A673 (cell line): ENCODE measurements around the gene EIPR1. TPM values are rescaled to one million over a fixed set of nuclear protein-coding genes. Genes with fewer than 3 reads are reported as not detected.
"Not testable (repeated sequence)": the region's sequence is repeated elsewhere in the genome, so short reads cannot be mapped to it uniquely, and the experiment has no call there.

Experiments used
- BruUV-seq: library from RNA; stranded (reverse); fragments of 400-500 nt; replicated peaks from 2 replicates; lab custom pipeline; 2021; lab: Mats Ljungman, UMichigan
- CTCF ChIA-PET: fragments of 300-600 bp; sonication (Branson Sonifier 250); formaldehyde crosslinking; loops from one replicate; lab custom pipeline; 2022; ENCODE audit warnings: antibody characterized with exemption; lab: Charles Lee
- POLR2A ChIA-PET: fragments of 300-600 bp; sonication (Branson Sonifier 250); formaldehyde crosslinking; loops from one replicate; lab custom pipeline; 2022; ENCODE audit warnings: antibody characterized with exemption; ENCODE audit not compliant: low non-redundant PET; lab: Charles Lee
- DNase-seq: peaks from one replicate; pipeline ENCODE4 v3.0.0-alpha.2; 2015; ENCODE audit warnings: low spot score
- H3K27ac ChIP-seq: fragments of 200-600 bp; sonication (generic); 2 replicates; pipeline ENCODE4 v1.5.1; 2016; ENCODE audit warnings: mixed run types, low read depth, mild to moderate bottlenecking, mixed read lengths, antibody characterized with exemption, low read length; ENCODE audit not compliant: poor library complexity, severe bottlenecking
- H3K27me3 ChIP-seq: fragments of 200-600 bp; sonication (generic); replicated peaks from 2 replicates; pipeline ENCODE4 v1.6.1; 2017; ENCODE audit warnings: mixed run types, low read depth, mild to moderate bottlenecking, mixed read lengths, antibody characterized with exemption, low read length; ENCODE audit not compliant: insufficient read depth, poor library complexity
- H3K36me3 ChIP-seq: fragments of 200-600 bp; sonication (generic); 2 replicates; pipeline ENCODE4 v1.6.1; 2016; ENCODE audit warnings: mixed run types, mild to moderate bottlenecking, mixed read lengths, antibody characterized with exemption, low read length; ENCODE audit not compliant: insufficient read depth, poor library complexity, severe bottlenecking
- H3K4me1 ChIP-seq: fragments of 200-600 bp; sonication (generic); 2 replicates; pipeline ENCODE4 v1.6.1; 2017; ENCODE audit warnings: mixed run types, mild to moderate bottlenecking, mixed read lengths, antibody characterized with exemption, low read length; ENCODE audit not compliant: insufficient read depth, poor library complexity, severe bottlenecking
- H3K4me3 ChIP-seq: fragments of 200-600 bp; sonication (generic); 2 replicates; pipeline ENCODE4 v1.5.1; 2016; ENCODE audit warnings: low read depth, mixed run types, mild to moderate bottlenecking, mixed read lengths, low read length; ENCODE audit not compliant: poor library complexity, severe bottlenecking
- H3K9me3 ChIP-seq: fragments of 200-600 bp; sonication (generic); 2 replicates; pipeline ENCODE4 v1.6.1; 2016; ENCODE audit warnings: mixed run types, low read depth, mild to moderate bottlenecking, mixed read lengths, antibody characterized with exemption, low read length; ENCODE audit not compliant: poor library complexity, severe bottlenecking
- EZH2 ChIP-seq: fragments of 200-600 bp; sonication (generic); IDR thresholded peaks from 2 replicates; pipeline ENCODE4 v1.6.1; 2017; ENCODE audit warnings: borderline replicate concordance, low read depth, mild to moderate bottlenecking, mixed read lengths, antibody characterized with exemption, low read length; ENCODE audit not compliant: poor library complexity, severe bottlenecking
- intact Hi-C: fragments of 100-400 bp; cut with micrococcal nuclease; formaldehyde crosslinking; loops from one replicate; pipeline ENCODE4 v1.10.0; 2022; ENCODE audit not compliant: unreplicated experiment
- total RNA-seq: library from RNA; stranded (reverse); gene quantifications from 2 replicates; pipeline ENCODE4 v1.2.3, GENCODE V29; 2021
- TF ChIP-seq, protein P1 (sequence below): fragments of 300-800, 200-600 bp; sonication (generic); conservative IDR thresholded peaks from 2 replicates; pipeline ENCODE4 v1.5.1; 2017; ENCODE audit warnings: low read depth, mild to moderate bottlenecking, antibody characterized with exemption, low read length, moderate library complexity, mixed read lengths

The EIPR1 gene
- total RNA-seq, 1 experiment from 2014 or later, result 37.0 TPM

DNA sequence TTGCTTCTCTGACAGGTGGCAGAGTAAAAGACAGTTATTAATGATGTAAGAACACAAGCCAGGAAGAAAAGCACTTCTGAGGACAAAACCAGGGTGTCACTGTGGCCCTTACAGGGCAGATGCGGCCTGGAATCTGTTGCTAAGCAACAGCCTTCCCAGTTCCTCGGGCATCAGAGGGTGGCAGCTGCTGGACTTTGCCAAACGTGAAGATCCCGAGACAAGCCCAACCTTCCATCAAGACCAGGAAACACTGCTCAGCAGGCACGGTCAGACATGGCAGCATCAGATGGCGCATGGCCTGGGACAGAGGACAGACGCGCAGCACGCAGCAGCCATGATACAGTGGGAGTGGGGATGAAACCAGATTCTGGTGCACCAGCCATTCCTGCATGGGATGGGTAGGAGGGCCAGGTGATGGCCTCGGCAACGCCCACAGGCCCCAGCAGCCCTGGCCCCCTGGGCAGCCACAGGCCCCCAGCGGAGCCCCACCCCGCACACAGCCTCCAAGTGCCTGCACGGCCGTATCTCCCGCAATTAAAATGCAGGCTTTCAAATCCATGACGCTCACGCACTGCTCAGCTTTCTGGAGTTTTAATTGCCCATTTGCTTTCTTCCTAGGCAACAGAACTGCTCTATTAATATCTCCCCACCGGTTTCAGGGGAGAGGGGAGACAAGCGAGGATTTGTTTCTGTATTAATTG lies 89.0 kb downstream of the EIPR1 start:
- peak; percentile 70 for DNase-seq
- ChIA-PET POLR2A (interaction anchor here (0.7 kb wide), 1 partner anchor 122 kb away, joined by 4 read pairs; no protein-coding TSS in a partner anchor), CTCF (no interaction called here)
- no peaks in the 10 kb centered on the region for H3K27me3 ChIP-seq
- TF ChIP-seq, protein P1, sequence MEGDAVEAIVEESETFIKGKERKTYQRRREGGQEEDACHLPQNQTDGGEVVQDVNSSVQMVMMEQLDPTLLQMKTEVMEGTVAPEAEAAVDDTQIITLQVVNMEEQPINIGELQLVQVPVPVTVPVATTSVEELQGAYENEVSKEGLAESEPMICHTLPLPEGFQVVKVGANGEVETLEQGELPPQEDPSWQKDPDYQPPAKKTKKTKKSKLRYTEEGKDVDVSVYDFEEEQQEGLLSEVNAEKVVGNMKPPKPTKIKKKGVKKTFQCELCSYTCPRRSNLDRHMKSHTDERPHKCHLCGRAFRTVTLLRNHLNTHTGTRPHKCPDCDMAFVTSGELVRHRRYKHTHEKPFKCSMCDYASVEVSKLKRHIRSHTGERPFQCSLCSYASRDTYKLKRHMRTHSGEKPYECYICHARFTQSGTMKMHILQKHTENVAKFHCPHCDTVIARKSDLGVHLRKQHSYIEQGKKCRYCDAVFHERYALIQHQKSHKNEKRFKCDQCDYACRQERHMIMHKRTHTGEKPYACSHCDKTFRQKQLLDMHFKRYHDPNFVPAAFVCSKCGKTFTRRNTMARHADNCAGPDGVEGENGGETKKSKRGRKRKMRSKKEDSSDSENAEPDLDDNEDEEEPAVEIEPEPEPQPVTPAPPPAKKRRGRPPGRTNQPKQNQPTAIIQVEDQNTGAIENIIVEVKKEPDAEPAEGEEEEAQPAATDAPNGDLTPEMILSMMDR, result no peak
- no peak for TF ChIP-seq EZH2
- H3K4me1 ChIP-seq, result peaks cover 17% of the 10 kb centered on the region
- no peaks in the 10 kb centered on the region for H3K36me3 ChIP-seq
- peak overlapping the region; percentile 38 for H3K27ac ChIP-seq
- no peaks in the 10 kb centered on the region for H3K9me3 ChIP-seq
- H3K4me3 ChIP-seq, result no peak overlapping the region
- intact Hi-C loops, result no loop called here
- BruUV-seq, result no TSS peak

- POLR2A ChIA-PET, result no interaction called here
- no TSS peak for BruUV-seq
- H3K4me1 ChIP-seq, result peaks cover 22% of the 10 kb centered on the region
Measured at GRCh38 chr2:3287896-3288295, 89.7 kb downstream of the EIPR1 start.

GRCh38 chr2:3286646-3287036 lies 91.0 kb downstream of the EIPR1 start:
- H3K27ac ChIP-seq, H3K9me3 ChIP-seq, H3K27me3 ChIP-seq, BruUV-seq, POLR2A ChIA-PET, H3K36me3 ChIP-seq, intact Hi-C loops, H3K4me3 ChIP-seq, CTCF ChIA-PET: not testable (repeated sequence)
- TF ChIP-seq, protein P1, result peak; percentile 53
- H3K4me1 ChIP-seq, result peaks cover 32% of the 10 kb centered on the region
- DNase-seq, result peak; percentile 46

More at GRCh38 chr2:3287896-3288295, 89.7 kb downstream of the EIPR1 start:
- TF ChIP-seq EZH2, result no peak
- TF ChIP-seq, protein P1, result no peak
- H3K27me3 ChIP-seq, result no peaks in the 10 kb centered on the region
- H3K36me3 ChIP-seq, result no peaks in the 10 kb centered on the region
- H3K9me3 ChIP-seq, result no peaks in the 10 kb centered on the region
- no peak overlapping the region for H3K4me3 ChIP-seq
- intact Hi-C loops, result no loop called here
- no peak overlapping the region for H3K27ac ChIP-seq
- CTCF ChIA-PET, result interaction anchor here (0.6 kb wide), 1 partner anchor 468 kb away, joined by 3 read pairs; no protein-coding TSS in a partner anchor
- no peak for DNase-seq
